AG09319 (cell line): ENCODE results near the gene PEX14.

ENCODE experiments used
- DNase-seq: peaks from one replicate; pipeline ENCODE4 v3.0.0-alpha.2; 2010; ENCODE audit warnings: low read depth; ENCODE audit errors: extremely low read depth
- CTCF ChIP-seq: IDR thresholded peaks from 2 replicates; pipeline ENCODE4 v1.5.1; 2011; ENCODE audit warnings: low read depth, mild to moderate bottlenecking, inconsistent platforms, low read length, moderate library complexity

PEX14 gene

DNA sequence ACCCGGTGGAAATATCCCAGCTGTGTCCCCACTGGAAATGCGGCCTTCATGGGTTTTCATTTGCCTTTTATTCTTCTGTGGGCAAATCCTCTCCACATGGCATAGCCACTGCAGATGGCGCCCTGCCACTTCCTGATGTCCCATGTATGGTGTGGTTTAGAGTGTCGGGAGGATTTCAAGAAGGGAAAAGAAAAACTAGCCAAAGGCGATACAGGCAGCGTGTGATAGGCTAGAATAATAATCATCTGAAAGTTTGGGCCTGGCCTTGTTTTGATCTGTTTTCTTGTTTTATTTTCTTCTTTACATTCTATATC, 123.6 kb downstream of the PEX14 start:
- no peak for DNase-seq
- no peak for TF ChIP-seq CTCF

DNA sequence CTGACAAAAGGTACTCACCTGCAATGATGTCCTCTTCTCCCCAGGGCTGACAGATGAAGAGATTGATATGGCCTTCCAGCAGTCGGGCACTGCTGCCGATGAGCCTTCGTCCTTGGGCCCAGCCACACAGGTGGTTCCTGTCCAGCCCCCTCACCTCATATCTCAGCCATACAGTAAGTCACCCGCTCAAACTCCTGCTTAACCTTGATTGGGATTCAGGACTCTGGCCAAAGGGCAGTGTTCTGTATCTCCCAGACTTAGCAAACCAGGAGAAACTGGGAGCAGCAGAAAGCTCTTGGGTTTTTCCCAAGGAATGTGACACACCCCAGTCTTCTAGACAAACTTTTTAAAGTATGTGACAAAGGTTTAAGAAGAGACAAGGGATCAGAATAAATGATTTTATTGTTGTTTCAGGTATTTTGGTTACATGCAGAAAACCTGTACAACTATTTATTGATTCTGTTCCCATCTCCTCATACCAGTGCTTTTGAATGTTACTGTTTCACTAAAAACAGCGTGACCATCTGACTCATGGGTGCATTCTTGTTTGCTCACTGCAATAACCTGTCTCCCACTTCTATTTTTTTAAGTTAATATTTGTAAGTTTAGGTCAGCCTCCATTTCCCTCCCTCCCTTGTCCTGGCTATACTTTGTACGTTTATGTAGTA, 124.6 kb downstream of the PEX14 start:
- no peak for TF ChIP-seq CTCF
- no peak for DNase-seq

DNA sequence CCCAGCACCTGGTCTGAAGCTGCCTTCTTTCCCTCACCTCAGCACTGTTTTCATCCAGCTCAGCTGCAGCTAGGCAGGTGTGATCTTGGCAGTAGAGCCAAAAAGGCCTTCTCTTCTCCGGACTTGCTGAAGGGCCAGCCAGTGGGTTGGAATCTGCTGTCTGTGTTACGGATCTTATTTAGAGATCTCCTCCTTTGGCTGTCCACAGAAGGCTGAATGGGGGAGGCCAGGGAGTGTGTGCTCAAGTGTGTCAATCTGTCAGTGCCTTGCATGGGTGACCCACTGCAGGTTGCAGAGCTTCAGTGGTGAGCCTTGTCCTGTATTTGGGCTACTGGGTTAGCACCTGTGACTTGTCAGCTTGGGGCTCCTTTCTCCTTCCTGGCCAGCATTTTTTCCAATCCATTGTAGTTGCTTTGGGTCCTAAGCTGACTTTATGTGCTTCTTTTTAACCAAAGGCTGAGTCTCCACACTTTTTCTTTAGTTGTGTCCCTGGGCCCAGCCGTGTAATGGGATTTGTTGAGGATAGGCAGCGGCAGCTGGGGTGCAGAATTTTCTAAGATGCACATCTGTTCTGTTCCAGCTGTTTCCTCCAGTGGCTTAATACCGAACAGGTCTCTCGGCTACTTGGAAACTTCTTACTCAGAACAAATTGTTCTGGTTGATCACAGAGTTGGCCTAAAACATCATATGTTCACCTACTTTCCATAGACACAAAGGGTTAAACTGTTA, 126.8 kb downstream of the PEX14 start:
- no peak for DNase-seq
- no peak for TF ChIP-seq CTCF

- DNase-seq = no peak
- no peak for TF ChIP-seq CTCF
Observed at GRCh38 chr1:10602936-10603335, 128.2 kb downstream of the PEX14 start.

DNA sequence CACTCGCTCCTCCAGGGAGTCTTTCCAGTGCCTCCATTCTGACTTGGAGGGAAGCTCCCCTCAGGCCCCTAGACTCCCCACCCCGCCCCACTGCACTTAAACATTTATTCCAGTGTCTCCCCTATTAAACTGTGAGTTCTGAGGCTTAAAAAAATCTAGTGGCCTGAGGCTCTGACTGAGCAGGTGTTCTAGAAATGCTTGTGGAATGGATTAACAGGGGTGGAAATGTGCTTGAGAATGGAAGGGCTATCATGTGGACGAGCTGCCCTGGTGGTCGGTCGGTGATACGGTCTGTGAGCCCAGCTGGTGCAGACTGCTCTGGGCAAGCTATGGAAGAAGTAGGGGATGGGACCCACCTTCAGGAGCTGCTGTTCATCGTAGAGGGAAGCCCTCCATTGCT, 130.2 kb downstream of the PEX14 start:
- no peak for DNase-seq
- TF ChIP-seq CTCF = no peak

GRCh38 chr1:10606064-10606463, 131.3 kb downstream of the PEX14 start:
- no peak for DNase-seq
- no peak for TF ChIP-seq CTCF

GRCh38 chr1:10607228-10607627, 132.5 kb downstream of the PEX14 start:
- TF ChIP-seq CTCF = no peak
- DNase-seq = no peak
